ENCODE data around the gene S100A16.
"Not testable (repeated sequence)": the region's sequence is repeated elsewhere in the genome, so short reads cannot be mapped to it uniquely, and the experiment has no call there.

The S100A16 gene, protein sequence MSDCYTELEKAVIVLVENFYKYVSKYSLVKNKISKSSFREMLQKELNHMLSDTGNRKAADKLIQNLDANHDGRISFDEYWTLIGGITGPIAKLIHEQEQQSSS

DNA sequence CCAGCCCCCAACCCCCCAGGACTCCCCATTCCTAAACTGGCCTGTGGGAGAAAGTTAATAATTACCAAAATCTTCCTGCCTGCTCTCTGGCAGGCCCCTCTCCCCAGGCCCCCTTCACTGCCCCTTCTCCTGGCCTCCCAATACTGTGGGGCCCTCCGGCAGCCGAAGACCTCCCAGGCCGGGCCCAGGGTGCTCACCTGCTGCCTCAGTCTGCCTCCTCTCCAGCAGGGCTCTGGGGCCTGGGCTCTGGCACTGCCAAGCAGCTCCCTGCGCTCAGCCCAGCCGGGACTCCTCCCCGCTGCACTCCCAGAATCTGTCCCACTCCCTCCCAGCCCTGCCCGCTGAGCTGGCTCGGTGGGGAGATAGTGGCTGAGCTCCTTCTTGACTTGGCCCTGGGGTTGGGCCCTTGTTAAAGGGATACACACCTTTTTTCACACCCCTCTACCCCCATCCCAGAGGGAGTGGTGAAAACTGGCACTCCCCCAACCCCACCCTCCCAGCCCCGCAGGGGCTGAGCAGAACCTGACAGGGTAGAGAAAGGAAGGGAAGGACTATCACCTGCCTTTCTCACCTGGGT lies at the start of gene S100A16:
Gene S100A16 (minus strand): TSS at position 383 of the 577 bp plus-strand sequence. CDS start 4,986 bp downstream, outside the sequence.
- no peak for DNase-seq

DNA sequence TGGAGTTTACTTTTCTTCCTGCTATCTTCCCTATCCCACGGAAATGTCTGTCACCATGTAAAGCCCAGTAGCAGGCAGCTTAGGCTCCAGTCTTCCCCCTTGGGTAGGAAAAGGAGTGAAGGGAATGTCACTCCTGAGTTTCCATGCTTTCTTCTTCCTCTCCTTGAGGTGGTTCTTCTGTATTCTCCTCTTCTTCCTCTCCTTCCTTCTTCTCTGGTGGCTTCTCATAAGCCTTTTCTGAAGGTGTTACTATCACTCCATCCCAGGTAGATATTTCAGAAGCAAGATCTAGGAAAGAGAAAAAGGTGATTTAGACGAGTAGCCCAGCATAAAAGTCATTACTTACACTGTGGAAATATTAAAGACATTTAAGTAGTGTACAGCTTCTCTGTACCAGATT lies 49.3 kb upstream of the S100A16 start:
- DNase-seq = no peak

DNA sequence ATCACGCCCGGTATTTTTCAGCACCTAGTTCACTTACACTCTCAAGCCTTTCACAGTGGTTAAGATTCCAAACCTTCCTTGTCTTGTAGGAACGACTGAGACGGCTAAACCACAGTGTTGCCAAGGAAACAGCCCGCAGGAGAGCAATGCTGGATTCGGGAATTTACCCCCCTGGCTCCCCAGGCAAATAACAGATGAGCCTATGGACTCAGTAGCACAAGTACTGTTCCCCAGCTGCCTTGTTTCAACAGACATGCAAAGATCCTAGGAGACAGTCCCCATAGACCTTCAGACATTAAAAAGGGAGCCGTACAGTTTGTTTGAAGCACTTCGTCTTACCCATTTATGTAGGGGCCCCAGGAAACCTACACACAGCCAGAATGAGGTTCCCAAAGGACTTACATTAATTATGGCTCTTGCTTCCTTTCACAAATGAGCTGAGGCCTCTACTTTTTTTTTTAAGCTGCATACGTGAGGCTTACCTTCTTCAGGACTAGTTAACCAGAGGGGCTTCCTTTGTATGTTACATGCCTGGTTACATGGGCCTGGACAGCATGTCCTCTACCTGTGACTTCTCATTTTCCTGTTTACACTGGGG lies 48.3 kb upstream of the S100A16 start:
- no peak for DNase-seq

DNA sequence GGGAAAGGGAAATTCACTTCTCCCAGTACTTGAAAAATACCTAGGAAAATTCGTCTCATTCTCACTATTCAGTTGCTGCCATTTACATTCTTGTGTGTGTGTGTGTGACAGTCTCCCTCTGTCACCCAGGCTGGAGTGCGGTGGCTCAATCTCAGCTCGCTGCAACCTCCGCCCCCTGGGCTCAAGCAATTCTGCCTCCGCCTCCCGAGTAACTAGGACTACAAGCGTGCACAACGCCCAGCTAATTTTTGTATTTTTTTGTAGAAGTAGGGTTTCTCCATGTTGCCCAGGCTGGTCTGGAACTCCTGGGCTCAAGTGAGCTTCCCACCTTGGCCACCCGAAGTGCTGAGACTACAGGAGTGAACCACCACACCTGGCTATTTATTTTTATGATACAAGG lies 46.7 kb upstream of the S100A16 start:
- no peak for DNase-seq

DNA sequence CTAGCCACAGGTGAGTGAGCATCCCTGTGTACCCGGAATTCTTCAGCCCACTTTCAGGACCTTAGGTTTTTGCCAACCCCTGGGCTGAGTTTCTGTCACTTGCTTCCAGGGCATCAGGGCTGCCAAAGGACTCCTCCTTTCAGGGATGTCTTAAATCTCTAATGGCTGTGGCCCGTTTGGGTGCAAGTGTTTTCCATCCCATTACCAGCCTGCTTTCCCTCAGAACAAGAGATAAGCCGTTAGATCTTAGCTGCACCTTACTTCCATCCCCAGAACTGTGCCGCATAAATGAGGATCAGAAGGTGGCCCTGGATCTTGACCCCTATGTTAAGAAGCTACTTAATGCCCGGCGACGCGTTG lies 46.2 kb upstream of the S100A16 start:
- no peak for DNase-seq

DNA sequence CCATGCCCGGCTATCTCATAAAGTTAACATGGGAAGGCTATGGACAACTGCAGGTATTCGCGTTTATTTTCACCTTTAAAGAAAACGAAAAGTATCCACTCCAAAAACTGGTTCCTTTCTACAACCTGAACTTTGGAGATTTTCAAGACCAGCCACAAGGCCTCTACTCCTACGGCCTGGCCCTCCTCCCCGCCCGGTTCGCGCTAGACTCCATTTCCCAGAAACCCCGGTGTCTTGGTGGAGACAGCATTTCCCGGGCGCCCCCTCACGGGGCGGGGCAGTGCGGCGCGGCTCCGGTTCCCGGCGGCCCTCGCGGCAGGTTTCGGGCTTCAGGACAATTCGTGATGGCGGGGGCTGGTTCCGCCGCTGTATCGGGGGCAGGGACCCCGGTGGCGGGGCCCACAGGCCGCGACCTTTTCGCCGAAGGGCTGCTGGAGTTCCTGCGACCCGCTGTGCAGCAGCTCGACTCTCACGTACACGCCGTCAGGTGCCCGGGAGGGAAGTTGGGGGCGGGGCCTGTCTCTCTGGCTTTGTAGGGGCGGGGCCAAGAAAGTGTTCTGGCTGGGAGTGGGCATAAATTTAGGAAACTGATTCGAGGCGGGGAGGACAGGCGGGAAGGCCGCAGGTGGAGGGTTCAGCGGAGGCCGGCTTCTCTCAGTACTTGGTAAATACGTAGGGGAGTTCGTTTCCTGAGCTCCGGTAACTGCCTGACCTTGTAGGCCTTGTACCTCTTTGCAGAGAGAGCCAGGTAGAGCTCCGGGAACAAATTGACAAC lies 45.6 kb upstream of the S100A16 start, which contains the start of gene SNAPIN:
Gene SNAPIN (plus strand): TSS at position 304 of the 775 bp plus-strand sequence. CDS start 41 bp downstream, at position 345.
- peak; percentile 96 for DNase-seq

DNA sequence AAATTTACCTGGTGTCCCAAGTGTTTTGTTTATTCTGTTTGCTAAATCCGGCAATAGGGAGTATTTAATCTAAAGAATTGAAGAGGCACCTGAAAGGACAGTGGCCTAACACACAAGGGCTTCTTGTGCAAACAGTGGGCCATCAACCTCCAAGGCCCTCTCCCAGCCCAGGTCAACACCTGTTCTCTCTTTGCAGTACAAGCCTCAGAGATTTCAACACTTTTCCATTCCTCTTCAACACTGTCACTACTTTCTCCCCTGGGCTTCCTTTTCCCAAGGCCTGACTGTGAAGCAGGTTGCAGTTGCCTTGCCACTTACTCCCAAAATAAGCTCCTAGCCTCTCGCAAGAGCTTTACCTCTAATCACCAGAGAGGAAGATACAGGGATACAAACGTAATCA lies 42.4 kb upstream of the S100A16 start:
- no peak for DNase-seq

DNA sequence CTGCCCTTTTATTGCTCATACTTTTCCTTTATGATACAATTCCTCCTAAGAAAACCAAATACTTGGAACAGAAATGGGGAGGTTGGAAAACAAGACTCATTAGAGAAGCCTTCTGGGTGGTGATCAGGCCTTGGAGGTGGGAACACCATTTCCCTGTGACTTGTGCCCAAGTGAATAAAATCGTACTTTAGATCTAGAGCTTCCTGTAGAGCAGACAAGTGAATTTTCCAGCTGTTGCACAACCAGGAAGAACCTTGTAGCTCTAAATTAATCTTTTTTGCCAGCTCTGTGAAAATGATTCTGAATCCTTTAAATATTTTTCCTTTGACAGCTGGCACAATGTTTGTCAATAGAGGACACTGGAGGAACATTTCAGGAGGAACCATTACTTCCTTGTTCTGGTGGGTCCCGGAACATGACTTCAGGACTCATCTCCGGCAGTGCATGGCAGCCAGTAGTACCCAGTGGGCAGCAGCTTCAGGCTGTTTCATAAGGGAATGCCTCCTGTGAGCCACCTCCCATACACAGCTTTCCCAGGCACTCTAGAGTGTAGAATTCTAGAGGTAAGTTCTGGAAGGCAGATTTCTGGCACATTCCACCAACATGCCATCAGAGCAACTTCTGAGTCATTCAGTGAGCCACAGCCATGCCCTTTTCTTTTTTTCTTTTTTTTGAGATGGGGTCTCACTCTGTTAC lies 40.0 kb upstream of the S100A16 start:
- DNase-seq = no peak

DNA sequence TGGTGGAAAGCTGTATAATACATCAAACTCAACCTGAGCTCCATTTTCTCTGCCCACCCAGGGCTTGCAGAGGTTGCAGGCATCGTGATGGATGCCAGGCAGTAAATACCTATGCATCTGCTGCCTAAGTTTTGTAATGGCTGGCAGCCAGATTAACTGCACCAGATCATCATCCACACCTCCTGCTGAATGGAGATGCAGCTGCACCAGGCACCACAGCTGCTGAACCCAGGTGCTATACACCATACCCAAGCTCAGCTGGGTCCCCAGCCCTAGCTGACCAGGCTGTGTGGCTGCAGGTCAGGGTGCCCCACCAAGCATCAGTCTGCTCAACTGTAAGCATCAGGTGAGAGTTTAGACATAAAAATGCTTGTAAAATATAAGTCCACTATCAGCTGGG lies 38.8 kb upstream of the S100A16 start:
- no peak for DNase-seq

DNA sequence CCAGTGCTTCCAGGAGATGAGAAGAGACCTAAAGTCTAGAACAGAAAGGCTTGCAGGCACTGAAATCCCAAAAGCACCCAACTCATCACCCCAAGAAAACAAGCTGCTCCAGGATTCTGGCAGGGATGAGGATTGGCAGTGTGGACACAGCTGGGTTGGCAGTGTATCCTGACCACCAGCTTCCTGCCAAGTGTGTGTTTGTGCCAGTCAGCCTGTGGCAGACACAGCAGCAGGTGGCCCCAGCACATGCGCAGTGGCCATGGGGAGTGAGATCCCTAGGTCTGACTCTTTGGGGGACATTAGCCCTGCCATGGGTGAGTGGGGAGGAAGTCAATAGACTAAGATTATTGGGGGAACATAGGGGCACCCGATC lies 36.9 kb upstream of the S100A16 start:
- no peak for DNase-seq

DNA sequence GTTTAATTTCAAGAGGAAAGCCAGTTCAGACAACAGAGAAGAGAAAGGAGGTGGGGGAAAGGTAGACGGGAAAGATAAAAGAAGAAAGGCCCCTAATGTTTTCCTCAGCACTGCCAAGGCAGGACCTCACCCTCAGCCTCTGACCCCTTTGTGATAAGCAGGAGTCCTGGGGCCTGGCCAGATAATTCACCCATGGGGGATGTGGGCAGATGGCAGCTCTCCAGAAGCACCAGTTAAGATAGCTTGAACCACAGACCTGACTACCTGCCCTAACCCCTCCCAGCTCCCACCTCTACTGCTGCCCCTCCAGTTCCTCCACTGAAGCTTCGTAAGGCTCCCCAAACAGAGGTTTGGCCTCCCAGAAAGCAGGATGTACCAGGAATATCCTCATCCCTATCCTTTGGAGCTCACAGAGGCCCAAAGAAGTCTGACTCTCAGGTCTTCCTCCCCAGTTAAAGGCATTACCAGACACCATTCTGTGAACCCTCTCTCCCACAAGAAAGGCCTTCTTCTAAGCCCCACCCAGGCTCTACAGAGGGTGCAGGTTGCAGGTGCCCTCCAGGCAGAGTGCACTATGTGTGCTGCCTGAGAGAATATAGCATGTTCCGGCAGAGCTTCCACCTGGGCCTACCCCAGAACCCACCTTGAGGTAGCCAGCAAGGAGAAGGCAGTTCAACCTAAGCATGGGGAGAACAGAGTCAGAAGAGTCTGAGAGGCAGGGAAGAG lies 36.4 kb upstream of the S100A16 start:
- peak; percentile 63 for DNase-seq

DNA sequence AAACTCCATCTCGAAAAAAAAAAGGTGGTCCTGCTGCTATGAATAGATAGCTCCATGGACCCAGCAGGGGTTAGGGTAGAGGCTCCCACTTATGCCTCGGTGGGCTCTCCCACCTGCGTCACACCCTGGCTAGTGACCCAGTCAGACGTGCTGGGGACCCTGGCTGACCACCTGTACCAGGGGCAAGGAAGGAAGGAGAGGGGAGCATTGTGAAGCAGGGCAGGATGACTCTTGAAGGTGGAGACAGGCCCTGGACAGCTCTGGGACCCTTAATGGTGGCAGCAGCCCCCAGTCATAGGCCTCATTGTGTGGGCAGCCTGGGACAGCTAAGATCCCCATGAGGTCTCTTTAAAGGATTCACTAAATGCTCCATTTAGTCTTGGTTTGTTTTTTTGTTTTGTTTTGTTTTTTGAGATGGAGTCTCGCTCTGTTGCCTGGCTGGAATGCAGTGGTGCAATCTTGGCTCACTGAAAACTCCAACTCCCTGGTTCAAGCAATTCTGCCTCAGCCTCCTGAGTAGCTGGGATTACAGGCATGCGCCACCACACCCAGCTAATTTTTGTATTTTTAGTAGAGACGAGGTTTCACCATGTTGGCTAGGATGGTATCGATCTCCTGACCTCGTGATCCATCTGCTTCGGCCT lies 35.2 kb upstream of the S100A16 start:
- no peak for DNase-seq

DNA sequence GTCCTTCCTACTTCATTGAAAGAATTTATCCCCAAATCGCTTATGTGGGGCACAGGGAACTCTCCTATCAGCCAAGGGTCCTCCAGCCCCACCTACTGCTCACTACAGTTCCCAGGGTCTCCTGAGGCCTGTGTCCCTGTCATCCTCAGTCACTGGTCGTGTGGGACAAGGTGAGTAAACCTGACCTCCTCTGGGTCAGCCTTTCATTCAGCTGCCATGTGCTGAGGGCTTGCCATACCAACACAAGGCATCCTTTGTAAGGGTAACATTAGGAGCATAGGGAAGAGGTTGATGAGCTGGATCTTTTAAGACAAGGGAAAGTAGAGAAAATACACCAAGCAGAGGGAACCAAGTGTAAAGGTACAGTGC lies 34.4 kb upstream of the S100A16 start:
- no peak for DNase-seq

DNA sequence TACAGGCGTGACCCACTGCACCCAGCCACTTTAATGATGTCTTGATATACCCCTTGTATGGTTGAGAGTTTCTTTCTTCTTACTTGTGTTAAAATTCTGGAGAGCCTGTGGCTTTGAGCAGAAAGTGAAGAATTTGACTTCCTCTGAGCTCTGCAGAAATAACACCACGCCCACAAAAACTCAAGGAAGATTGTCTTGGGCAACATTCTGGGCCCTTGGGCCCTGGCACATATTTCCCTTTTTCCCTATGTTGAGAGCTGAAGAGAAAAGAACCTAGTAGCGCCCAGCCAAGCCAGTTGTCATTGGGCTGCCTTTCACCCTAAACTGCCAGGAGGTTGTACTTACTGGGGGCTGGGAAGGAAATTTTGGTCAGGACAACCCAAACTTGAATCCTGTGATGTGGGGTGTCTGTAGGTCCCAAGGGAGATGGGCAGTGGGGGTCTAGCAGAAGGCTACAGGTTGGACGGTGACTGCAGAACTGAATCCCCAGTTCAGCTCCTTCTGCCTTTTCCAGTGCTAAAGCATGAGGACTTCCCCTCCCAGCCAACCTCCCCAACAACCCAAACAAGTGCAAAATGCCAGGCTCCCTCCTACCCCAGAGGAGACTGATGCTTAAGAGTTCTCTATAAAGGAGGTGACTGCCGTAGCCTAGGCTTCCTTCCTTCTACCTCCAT lies 33.9 kb upstream of the S100A16 start:
- no peak for DNase-seq

DNA sequence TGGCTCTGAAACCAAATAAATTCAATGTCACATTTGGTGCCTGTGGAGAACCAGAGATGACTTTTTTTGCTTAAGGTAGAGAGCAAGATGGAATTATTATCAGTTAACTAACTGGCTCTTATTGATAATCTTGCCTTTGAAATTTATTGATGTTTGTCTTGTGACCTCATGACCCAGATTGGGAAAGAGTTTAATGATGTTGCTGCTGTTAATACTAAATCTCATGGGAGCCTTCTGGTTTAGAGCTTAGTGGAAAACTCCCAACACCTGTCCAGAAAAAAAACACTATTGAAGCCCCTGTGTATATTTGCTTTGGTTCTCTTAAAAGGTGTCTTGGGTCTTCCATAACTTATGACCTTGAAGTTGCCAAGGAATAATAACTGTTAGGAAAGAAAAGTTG lies 30.9 kb upstream of the S100A16 start:
- DNase-seq = no peak

DNA sequence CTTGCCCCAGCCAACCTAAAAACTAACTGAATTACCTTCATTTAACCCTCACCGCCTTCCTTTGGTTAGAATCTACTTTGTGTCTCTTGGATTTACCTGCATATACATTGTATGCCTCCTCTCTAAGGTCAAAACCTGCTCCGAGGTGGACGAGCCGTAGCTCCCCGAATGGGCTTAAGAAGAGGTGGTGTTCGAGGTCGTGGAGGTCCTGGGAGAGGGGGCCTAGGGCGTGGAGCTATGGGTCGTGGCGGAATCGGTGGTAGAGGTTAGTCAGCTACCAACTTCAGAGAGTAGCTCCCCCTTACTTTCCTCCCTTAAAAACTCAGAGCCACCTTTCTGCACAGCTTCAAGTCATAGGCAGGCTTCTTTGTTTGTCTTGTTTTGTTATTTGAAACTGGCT lies 30.2 kb upstream of the S100A16 start:
- no peak for DNase-seq

DNA sequence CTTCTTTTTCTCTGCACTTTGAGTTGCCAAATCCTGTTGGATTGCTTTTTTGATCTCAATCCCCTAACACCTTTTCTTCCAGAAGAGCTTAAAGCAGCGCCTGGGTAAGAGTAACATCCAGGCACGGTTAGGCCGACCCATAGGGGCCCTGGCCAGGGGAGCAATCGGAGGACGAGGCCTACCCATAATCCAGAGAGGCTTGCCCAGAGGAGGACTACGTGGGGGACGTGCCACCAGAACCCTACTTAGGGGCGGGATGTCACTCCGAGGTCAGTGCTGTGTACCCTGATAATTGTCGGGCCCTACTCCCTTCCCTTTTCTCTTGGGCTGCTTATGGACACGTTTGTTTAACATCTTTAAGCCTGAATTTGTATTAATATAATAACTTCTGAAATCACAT lies 29.2 kb upstream of the S100A16 start:
- no peak for DNase-seq

DNA sequence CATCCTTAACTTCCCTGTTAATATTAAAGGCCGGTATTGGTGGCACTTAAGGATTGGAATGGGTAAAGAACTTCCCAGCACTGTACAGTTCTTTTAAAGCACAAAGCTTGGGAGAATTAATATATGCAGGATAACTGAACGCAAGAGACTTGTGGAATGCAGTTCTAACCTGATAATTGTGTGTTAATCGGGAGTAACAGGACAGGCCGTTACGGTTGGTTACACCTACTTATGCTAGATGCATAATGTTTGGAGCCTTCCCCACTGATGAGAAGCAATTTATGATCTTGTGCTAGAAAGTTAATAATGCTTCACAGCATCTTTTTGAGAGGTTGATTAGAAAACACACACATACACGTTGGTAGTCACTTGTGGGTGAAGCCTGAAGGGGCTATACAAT lies 27.9 kb upstream of the S100A16 start:
- DNase-seq = no peak

DNA sequence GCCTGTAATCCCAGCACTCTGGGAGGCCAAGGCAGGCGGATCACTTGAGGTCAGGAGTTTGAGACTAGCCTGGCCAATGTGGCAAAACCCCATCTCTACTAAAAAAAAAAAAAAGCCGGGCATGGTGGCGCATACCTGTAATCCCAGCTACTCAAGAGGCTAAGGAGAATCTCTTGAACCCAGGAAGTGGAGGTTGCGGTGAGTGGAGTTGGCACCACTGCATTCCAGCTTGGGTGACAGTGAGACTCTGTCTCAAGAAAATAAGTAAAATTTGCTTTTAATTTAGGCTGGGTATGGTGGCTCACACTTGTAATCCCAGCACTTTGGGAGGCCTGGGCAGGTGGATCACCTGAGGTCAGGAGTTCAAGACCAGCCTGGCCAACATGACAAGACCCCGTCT lies 27.3 kb upstream of the S100A16 start:
- DNase-seq = not testable (repeated sequence)

DNA sequence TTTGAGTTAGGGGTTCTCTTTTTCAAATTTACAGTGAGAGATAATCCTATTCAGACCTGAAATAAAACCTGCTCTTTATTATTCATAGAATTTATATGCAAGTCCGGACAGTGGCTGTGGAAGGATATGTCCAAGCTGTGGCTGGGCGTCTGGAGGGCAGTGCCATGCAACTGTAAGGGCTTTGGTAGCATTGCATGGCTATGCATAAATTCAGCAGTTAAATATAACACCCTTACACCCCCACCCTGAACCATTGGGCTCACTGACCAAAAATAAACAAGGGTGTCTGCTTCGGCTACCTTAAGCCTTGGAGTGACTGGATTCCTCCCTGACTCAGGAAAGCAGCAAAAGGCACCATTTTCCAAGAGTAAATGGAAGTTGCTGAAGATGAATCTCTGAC lies 26.3 kb upstream of the S100A16 start:
- no peak for DNase-seq

DNA sequence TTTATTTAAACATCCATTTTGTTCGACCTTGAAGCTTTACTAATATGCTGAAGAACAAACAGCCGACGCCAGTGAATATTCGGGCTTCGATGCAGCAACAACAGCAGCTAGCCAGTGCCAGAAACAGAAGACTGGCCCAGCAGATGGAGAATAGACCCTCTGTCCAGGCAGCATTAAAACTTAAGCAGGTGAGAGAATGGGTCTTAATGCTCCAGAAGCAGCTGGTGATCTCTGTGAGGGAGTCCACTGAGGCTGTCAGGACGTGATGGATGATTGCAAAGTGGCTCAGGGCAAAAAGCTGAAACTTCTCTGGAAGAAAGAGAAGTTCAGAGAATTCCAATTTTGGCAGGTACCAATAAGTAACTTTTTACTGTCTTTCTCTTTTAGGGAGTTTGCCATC lies 25.3 kb upstream of the S100A16 start:
- no peak for DNase-seq

DNA sequence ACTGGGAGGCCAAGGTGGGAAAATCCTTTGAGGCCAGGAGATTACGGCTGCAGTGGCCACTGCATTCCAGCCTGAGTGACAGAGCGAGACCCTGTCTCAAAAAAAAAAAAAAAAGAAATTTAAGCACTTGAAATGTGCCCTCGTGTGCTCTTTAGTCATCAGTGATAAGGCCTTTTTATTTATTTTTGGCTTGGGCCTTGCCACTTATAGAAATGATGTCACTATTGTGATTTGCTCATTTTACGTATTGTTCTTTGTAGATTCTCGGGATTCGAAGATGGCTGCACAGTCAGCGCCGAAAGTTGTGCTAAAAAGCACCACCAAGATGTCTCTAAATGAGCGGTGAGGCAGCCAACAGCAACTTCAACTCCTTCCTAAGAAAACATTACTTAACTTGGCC lies 23.4 kb upstream of the S100A16 start:
- DNase-seq = no peak

All from OCI-M1 (cell line).